Astrocyte (in vitro differentiated cells and primary cell): ENCODE measurements around the gene ZNF407. TPM values are rescaled to one million over a fixed set of nuclear protein-coding genes. Genes with fewer than 3 reads are reported as not detected.

Experiments used
- DNase-seq: peaks from one replicate; pipeline ENCODE4 v3.0.0-alpha.2; 2010; ENCODE audit warnings: low read depth
- FAIRE-seq: peaks from 2 replicates; lab custom pipeline; 2011; peaks lifted over from hg19 to GRCh38; lab: Jason Lieb, UNC
- H2AFZ ChIP-seq: 2 replicates; pipeline ENCODE4 v1.6.0; 2012; ENCODE audit warnings: low read depth, low read length, inconsistent platforms
- H3K27ac ChIP-seq: 2 replicates; pipeline ENCODE4 v1.5.1; 2011; ENCODE audit warnings: low read depth, low read length, inconsistent platforms
- H3K27me3 ChIP-seq: 2 replicates; pipeline ENCODE4 v1.6.0; 2011; ENCODE audit warnings: low read length, inconsistent platforms; ENCODE audit not compliant: insufficient read depth
- H3K36me3 ChIP-seq: 2 replicates; pipeline ENCODE4 v1.5.1; 2011; ENCODE audit warnings: low read length, inconsistent platforms; ENCODE audit not compliant: insufficient read depth
- H3K4me1 ChIP-seq: 2 replicates; pipeline ENCODE4 v1.5.1; 2011; ENCODE audit warnings: low read length, inconsistent platforms; ENCODE audit not compliant: insufficient read depth
- H3K4me2 ChIP-seq: 2 replicates; pipeline ENCODE4 v1.6.0; 2012; ENCODE audit warnings: low read length, inconsistent platforms
- H3K4me3 ChIP-seq: 2 replicates; pipeline ENCODE4 v1.5.1; 2011; ENCODE audit warnings: low read depth, mild to moderate bottlenecking, low read length, inconsistent platforms; ENCODE audit not compliant: insufficient read depth
- H3K79me2 ChIP-seq: 2 replicates; pipeline ENCODE4 v1.6.0; 2012; ENCODE audit warnings: mild to moderate bottlenecking, low read length, inconsistent platforms; ENCODE audit not compliant: insufficient read depth
- H3K9ac ChIP-seq: 2 replicates; pipeline ENCODE4 v1.6.0; 2012; ENCODE audit warnings: mild to moderate bottlenecking, low read length, inconsistent platforms
- H3K9me3 ChIP-seq: 2 replicates; pipeline ENCODE4 v1.5.1; 2012; ENCODE audit warnings: low read depth, mild to moderate bottlenecking, low read length, inconsistent platforms; ENCODE audit not compliant: insufficient read depth
- H4K20me1 ChIP-seq: 2 replicates; pipeline ENCODE4 v1.6.0; 2012; ENCODE audit warnings: low read length, inconsistent platforms; ENCODE audit not compliant: insufficient read depth
- H3K27ac Mint-ChIP-seq: one replicate; pipeline ENCODE4 v1.8.0; 2021; ENCODE audit warnings: mild to moderate bottlenecking, mixed read lengths; ENCODE audit not compliant: unreplicated experiment
- H3K27me3 Mint-ChIP-seq: one replicate; pipeline ENCODE4 v1.8.0; 2021; ENCODE audit warnings: low read depth, mixed read lengths; ENCODE audit not compliant: unreplicated experiment
- H3K36me3 Mint-ChIP-seq: one replicate; pipeline ENCODE4 v1.8.0; 2021; ENCODE audit warnings: low read depth, mixed read lengths; ENCODE audit not compliant: unreplicated experiment
- H3K4me1 Mint-ChIP-seq: one replicate; pipeline ENCODE4 v1.8.0; 2021; ENCODE audit warnings: low read depth, mixed read lengths; ENCODE audit not compliant: unreplicated experiment
- H3K4me3 Mint-ChIP-seq: one replicate; pipeline ENCODE4 v1.8.0; 2021; ENCODE audit warnings: mild to moderate bottlenecking, moderate library complexity, mixed read lengths; ENCODE audit not compliant: unreplicated experiment
- H3K9me3 Mint-ChIP-seq: one replicate; pipeline ENCODE4 v1.8.0; 2021; ENCODE audit warnings: mild to moderate bottlenecking, mixed read lengths; ENCODE audit not compliant: unreplicated experiment
- EZH2 ChIP-seq: IDR thresholded peaks from 2 replicates; pipeline ENCODE4 v1.6.1; 2012; ENCODE audit warnings: mild to moderate bottlenecking, low read length, inconsistent platforms; ENCODE audit not compliant: insufficient read depth
- total RNA-seq: library from RNA; stranded (reverse); gene quantifications from 2 replicates; pipeline ENCODE4 v1.2.1, GENCODE V29; 2021
- TF ChIP-seq, protein P1 (sequence below): IDR thresholded peaks from 2 replicates; pipeline ENCODE4 v1.5.1; 2011; ENCODE audit warnings: low read depth, mild to moderate bottlenecking, inconsistent platforms, low read length, moderate library complexity; ENCODE audit not compliant: insufficient read depth

ZNF407 gene
- total RNA-seq, 1 donor from 2014 or later, result 13.8 TPM

DNA sequence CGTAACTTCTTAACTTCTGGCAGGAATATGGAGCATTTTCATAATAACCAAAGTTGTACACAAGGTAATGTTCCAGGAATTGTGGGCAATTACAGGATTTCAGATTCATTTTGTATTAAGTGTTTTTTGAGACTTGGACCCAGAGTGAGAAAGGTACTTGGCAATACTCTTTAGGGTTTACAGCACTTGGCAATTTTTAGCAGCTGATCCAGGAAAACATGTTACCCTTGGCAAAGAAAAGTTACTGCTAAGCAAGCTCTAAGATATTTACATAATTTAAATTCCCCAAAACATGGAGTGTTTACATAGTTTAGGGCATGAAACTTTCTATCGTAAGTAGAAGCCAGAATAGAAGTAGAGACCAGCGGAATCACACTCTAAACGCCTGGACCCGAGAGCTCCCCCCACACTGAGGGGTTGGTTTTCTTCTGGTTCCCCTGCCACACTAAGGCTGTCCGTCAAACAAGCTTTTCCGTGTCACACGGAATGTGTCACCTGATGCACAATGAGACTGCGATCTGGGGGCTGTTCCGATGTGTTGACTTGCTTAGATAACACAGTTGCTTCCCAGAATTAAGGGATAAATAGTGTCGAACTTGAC, 434.1 kb downstream of the ZNF407 start:
- no peaks in the 10 kb centered on the region for H4K20me1 ChIP-seq
- Mint-ChIP-seq H3K9me3 (no peaks in the 10 kb centered on the region), H3K4me1 (no peaks in the 10 kb centered on the region), H3K4me3 (no peak overlapping the region), H3K36me3 (peaks cover 5% of the 10 kb centered on the region), H3K27ac (no peak overlapping the region), H3K27me3 (no peaks in the 10 kb centered on the region)
- no peak overlapping the region for H3K9ac ChIP-seq
- no peaks in the 10 kb centered on the region for H3K4me1 ChIP-seq
- DNase-seq (no peak), FAIRE-seq (no peak)
- H3K4me2 ChIP-seq, result no peak overlapping the region
- H3K27ac ChIP-seq, result no peak overlapping the region
- H3K79me2 ChIP-seq, result no peaks in the 10 kb centered on the region
- no peaks in the 10 kb centered on the region for H3K27me3 ChIP-seq
- no peaks in the 10 kb centered on the region for H3K9me3 ChIP-seq
- H3K36me3 ChIP-seq, result no peaks in the 10 kb centered on the region
- no peak overlapping the region for H2AFZ ChIP-seq
- TF ChIP-seq, protein P1, sequence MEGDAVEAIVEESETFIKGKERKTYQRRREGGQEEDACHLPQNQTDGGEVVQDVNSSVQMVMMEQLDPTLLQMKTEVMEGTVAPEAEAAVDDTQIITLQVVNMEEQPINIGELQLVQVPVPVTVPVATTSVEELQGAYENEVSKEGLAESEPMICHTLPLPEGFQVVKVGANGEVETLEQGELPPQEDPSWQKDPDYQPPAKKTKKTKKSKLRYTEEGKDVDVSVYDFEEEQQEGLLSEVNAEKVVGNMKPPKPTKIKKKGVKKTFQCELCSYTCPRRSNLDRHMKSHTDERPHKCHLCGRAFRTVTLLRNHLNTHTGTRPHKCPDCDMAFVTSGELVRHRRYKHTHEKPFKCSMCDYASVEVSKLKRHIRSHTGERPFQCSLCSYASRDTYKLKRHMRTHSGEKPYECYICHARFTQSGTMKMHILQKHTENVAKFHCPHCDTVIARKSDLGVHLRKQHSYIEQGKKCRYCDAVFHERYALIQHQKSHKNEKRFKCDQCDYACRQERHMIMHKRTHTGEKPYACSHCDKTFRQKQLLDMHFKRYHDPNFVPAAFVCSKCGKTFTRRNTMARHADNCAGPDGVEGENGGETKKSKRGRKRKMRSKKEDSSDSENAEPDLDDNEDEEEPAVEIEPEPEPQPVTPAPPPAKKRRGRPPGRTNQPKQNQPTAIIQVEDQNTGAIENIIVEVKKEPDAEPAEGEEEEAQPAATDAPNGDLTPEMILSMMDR, result no peak
- TF ChIP-seq EZH2, result no peak
- H3K4me3 ChIP-seq, result no peak overlapping the region

DNA sequence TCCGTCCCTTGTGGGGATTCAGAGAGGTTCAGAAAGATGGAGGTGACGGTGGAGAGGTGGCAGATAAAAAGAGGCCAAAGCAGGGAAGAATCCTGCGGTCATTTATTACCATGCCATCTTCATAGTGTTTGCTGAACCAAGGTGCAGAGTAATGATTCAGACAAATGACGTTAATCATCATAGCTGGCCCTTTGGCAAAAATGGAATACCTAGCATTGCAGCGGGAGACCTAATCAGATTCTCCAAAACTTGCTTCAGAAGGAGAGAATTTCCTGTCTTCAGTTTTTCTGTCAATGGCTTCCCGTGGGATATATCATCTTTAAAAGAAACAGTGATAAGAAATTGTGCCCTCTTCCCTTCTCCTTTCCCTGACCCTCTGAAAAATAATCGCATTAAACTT, 435.8 kb downstream of the ZNF407 start:
- H3K36me3 ChIP-seq, result no peaks in the 10 kb centered on the region
- H3K27me3 Mint-ChIP-seq, result no peaks in the 10 kb centered on the region
- no peak overlapping the region for H3K27ac ChIP-seq
- H3K4me1 ChIP-seq, result no peaks in the 10 kb centered on the region
- H3K36me3 Mint-ChIP-seq, result peaks cover 3% of the 10 kb centered on the region
- H3K9ac ChIP-seq, result no peak overlapping the region
- no peaks in the 10 kb centered on the region for H3K4me1 Mint-ChIP-seq
- no peaks in the 10 kb centered on the region for H3K9me3 Mint-ChIP-seq
- no peaks in the 10 kb centered on the region for H3K9me3 ChIP-seq
- H3K79me2 ChIP-seq, result no peaks in the 10 kb centered on the region
- H3K4me2 ChIP-seq, result no peak overlapping the region
- DNase-seq (no peak), FAIRE-seq (no peak)
- no peak overlapping the region for H3K4me3 ChIP-seq
- H4K20me1 ChIP-seq, result no peaks in the 10 kb centered on the region
- H3K27me3 ChIP-seq, result no peaks in the 10 kb centered on the region
- no peak overlapping the region for H3K27ac Mint-ChIP-seq
- H3K4me3 Mint-ChIP-seq, result no peak overlapping the region
- TF ChIP-seq, protein P1, result no peak
- TF ChIP-seq EZH2, result no peak
- H2AFZ ChIP-seq, result no peak overlapping the region

GRCh38 chr18:75034937-75035336, 437.3 kb downstream of the ZNF407 start:
- DNase-seq (no peak), FAIRE-seq (no peak)
- Histone ChIP-seq H3K4me2 (no peak overlapping the region), H3K79me2 (no peaks in the 10 kb centered on the region), H3K4me1 (no peaks in the 10 kb centered on the region), H3K9ac (no peak overlapping the region), H2AFZ (no peak overlapping the region), H3K36me3 (no peaks in the 10 kb centered on the region), H3K9me3 (no peaks in the 10 kb centered on the region), H3K27me3 (no peaks in the 10 kb centered on the region), H3K4me3 (no peak overlapping the region), H3K27ac (no peak overlapping the region), H4K20me1 (no peaks in the 10 kb centered on the region)
- Mint-ChIP-seq H3K27ac (no peak overlapping the region), H3K27me3 (no peaks in the 10 kb centered on the region), H3K4me3 (no peak overlapping the region), H3K9me3 (no peaks in the 10 kb centered on the region), H3K4me1 (no peaks in the 10 kb centered on the region), H3K36me3 (peaks cover 3% of the 10 kb centered on the region)
- TF ChIP-seq EZH2, result no peak
- TF ChIP-seq, protein P1, result no peak
